HCT116 (cell line): ENCODE measurements around the gene SECISBP2L. TPM values are rescaled to one million over a fixed set of nuclear protein-coding genes. Genes with fewer than 3 reads are reported as not detected.

ENCODE experiments used
- ATAC-seq: fragments of 200-7000 bp; cut with Tn5 transposase; 2 replicates; pipeline ENCODE4 v1.9.1; 2020; ENCODE audit warnings: mild to moderate bottlenecking, moderate library complexity
- BruUV-seq: library from RNA; stranded (reverse); fragments of 400-500 nt; replicated peaks from 2 replicates; lab custom pipeline; 2021; lab: Mats Ljungman, UMichigan
- CTCF ChIA-PET: fragments of 300-600 bp; sonication (Branson Sonifier 250); formaldehyde crosslinking; loops from one replicate; lab custom pipeline; 2021; ENCODE audit warnings: antibody characterized with exemption; lab: Charles Lee
- POLR2A ChIA-PET: fragments of 300-600, 350-600 bp; sonication (Branson Sonifier 250); formaldehyde crosslinking; loops from one replicate; lab custom pipeline; 2021; ENCODE audit warnings: antibody characterized with exemption; lab: Charles Lee
- RAD21 ChIA-PET, 2 experiments: fragments of 300-600 bp; sonication (Branson Sonifier 250); formaldehyde crosslinking; loops; one replicate each; lab custom pipeline; 2023; ENCODE audit warnings: low total read pairs in 2 of 2; ENCODE audit not compliant: uncharacterized antibody in 2 of 2, unreplicated experiment in 2 of 2, low non-redundant PET in 1 of 2; lab: Charles Lee
- DNase-seq: peaks from one replicate; pipeline ENCODE4 v3.0.0-alpha.2; 2010; ENCODE audit warnings: low read depth, low spot score
- H2AFZ ChIP-seq: fragments of 200-600 bp; shearing (Covaris generic), sonication (generic); 2 replicates; pipeline ENCODE4 v1.6.1; 2017; ENCODE audit warnings: low read depth, mixed run types, mixed read lengths, antibody characterized with exemption, low read length; ENCODE audit not compliant: poor library complexity, severe bottlenecking
- H3K27ac ChIP-seq: 2 replicates; pipeline ENCODE4 v1.5.1; 2012; ENCODE audit warnings: low read depth, low read length
- H3K27me3 ChIP-seq: fragments of 200-600 bp; sonication (generic); 2 replicates; pipeline ENCODE4 v1.6.1; 2016; ENCODE audit warnings: mixed run types, low read length, mixed read lengths; ENCODE audit not compliant: insufficient read depth
- H3K36me3 ChIP-seq, 2 experiments: fragments of 200-500 bp in 1 of 2; fragments of 200-600 bp in 1 of 2; sonication (Bioruptor generic) in 1 of 2; sonication (generic) in 1 of 2; 2 replicates each; pipeline versions ENCODE4 v1.5.1 to v1.6.1; 2014 to 2016; ENCODE audit warnings: low read length in 2 of 2, inconsistent platforms in 1 of 2, mixed read lengths in 1 of 2, mixed run types in 1 of 2; ENCODE audit not compliant: insufficient read depth in 2 of 2, control insufficient read depth in 1 of 2
- H3K4me1 ChIP-seq, 2 experiments: fragments of 200-600 bp in 1 of 2; sonication (generic) in 1 of 2; 2 replicates each; pipeline versions ENCODE4 v1.5.1 to v1.6.1; 2012 to 2017; ENCODE audit warnings: low read length in 2 of 2, inconsistent platforms in 1 of 2, mild to moderate bottlenecking in 1 of 2, mixed read lengths in 1 of 2, mixed run types in 1 of 2, moderate library complexity in 1 of 2; ENCODE audit not compliant: insufficient read depth in 2 of 2, control insufficient read depth in 1 of 2
- H3K4me2 ChIP-seq: fragments of 200-600 bp; sonication (generic); 2 replicates; pipeline ENCODE4 v1.6.1; 2017; ENCODE audit warnings: mixed run types, low read length, mixed read lengths
- H3K4me3 ChIP-seq, 2 experiments: fragments of 200-600 bp in 1 of 2; sonication (generic) in 1 of 2; replicated peaks in 1 of 2; 2 replicates each; pipeline ENCODE4 v1.5.1; 2011 to 2016; ENCODE audit warnings: low read length in 2 of 2, control low read depth in 1 of 2, low read depth in 1 of 2, mild to moderate bottlenecking in 1 of 2, mixed read lengths in 1 of 2, mixed run types in 1 of 2
- H3K79me2 ChIP-seq: fragments of 200-600 bp; sonication (generic); 2 replicates; pipeline ENCODE4 v1.6.1; 2017; ENCODE audit warnings: mild to moderate bottlenecking, mixed run types, low read length, moderate library complexity, mixed read lengths; ENCODE audit not compliant: insufficient read depth
- H3K9ac ChIP-seq: fragments of 200-600 bp; sonication (generic); 2 replicates; pipeline ENCODE4 v1.6.1; 2016; ENCODE audit warnings: low read length, mixed read lengths
- H3K9me2 ChIP-seq: fragments of 200-600 bp; sonication (generic), shearing (Covaris generic); 2 replicates; pipeline ENCODE4 v1.6.1; 2017; ENCODE audit warnings: mixed run types, mild to moderate bottlenecking, moderate library complexity; ENCODE audit not compliant: insufficient read depth
- H3K9me3 ChIP-seq, 2 experiments: fragments of 200-500 bp in 1 of 2; fragments of 200-600 bp in 1 of 2; sonication (Bioruptor generic) in 1 of 2; sonication (generic) in 1 of 2; 2 replicates each; pipeline ENCODE4 v1.6.1; 2014 to 2017; ENCODE audit warnings: low read length in 2 of 2, mixed read lengths in 2 of 2, inconsistent platforms in 1 of 2, low read depth in 1 of 2, mild to moderate bottlenecking in 1 of 2, mixed run types in 1 of 2, moderate library complexity in 1 of 2; ENCODE audit not compliant: control insufficient read depth in 1 of 2, insufficient read depth in 1 of 2
- H4K20me1 ChIP-seq: fragments of 200-600 bp; sonication (generic), shearing (Covaris generic); 2 replicates; pipeline ENCODE4 v1.6.1; 2017; ENCODE audit warnings: mixed run types, mild to moderate bottlenecking, moderate library complexity; ENCODE audit not compliant: insufficient read depth
- EGR1 ChIP-seq: IDR thresholded peaks from 2 replicates; pipeline ENCODE4 v1.6.1; 2012; ENCODE audit warnings: low read depth
- ELF1 ChIP-seq: IDR thresholded peaks from 2 replicates; pipeline ENCODE4 v1.6.1; 2012; ENCODE audit warnings: low read depth, borderline replicate concordance
- EZH2phosphoT487 ChIP-seq: fragments of 200-600 bp; IDR thresholded peaks from 2 replicates; pipeline ENCODE4 v1.6.1; 2018; ENCODE audit warnings: antibody characterized with exemption, borderline replicate concordance
- FOSL1 ChIP-seq: IDR thresholded peaks from 2 replicates; pipeline ENCODE4 v1.6.1; 2012; ENCODE audit warnings: low read depth
- SRF ChIP-seq: IDR thresholded peaks from 2 replicates; pipeline ENCODE4 v1.6.1; 2012; ENCODE audit warnings: low read depth
- ZNF274 ChIP-seq: fragments of 200-500 bp; sonication (Bioruptor generic); IDR thresholded peaks from 2 replicates; pipeline ENCODE4 v1.6.1; 2014; ENCODE audit warnings: mild to moderate bottlenecking, low read depth, low read length, inconsistent platforms
- intact Hi-C: fragments of 100-400 bp; cut with micrococcal nuclease; formaldehyde crosslinking; loops from 2 replicates; pipeline ENCODE4 v1.10.0; 2022
- total RNA-seq: library from RNA; stranded (reverse); gene quantifications from one replicate; pipeline ENCODE4 v1.2.1, GENCODE V29; 2021; ENCODE audit not compliant: unreplicated experiment
- TF ChIP-seq, protein P1 (sequence below): IDR thresholded peaks from 2 replicates; pipeline ENCODE4 v1.6.1; 2012
- TF ChIP-seq, protein P2 (sequence below): IDR thresholded peaks from 2 replicates; pipeline ENCODE4 v1.6.1; 2011; ENCODE audit warnings: mild to moderate bottlenecking, low read length, moderate library complexity; ENCODE audit not compliant: insufficient replicate concordance; ENCODE audit errors: extremely low read depth
- TF ChIP-seq, protein P3 (sequence below): IDR thresholded peaks from 2 replicates; pipeline ENCODE4 v1.6.1; 2012

The SECISBP2L gene
- total RNA-seq, 1 experiment from 2014 or later: 22.9 TPM

DNA sequence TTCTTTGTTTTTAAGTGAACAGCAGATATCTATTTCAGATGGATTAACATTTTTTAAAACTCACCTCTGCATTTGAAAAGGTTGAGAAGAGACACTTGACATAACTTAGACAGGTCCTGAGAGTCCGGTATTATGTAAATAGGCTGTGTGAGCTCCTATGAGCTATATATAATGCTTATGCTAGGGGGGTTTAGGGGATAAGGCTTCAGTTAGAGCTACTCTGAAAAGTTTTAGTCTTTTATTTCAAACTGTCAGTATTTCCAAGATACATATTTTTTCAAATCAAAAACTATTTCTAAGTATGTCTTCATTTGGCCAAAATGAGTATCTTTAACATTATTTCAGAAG lies 99.4 kb downstream of the SECISBP2L start:
- Histone ChIP-seq H3K9me3 (no peaks in the 10 kb centered on the region), H3K9ac (no peak overlapping the region), H3K27ac (no peak overlapping the region), H3K79me2 (no peaks in the 10 kb centered on the region), H2AFZ (peak overlapping the region; percentile 20), H3K27me3 (no peaks in the 10 kb centered on the region), H4K20me1 (no peaks in the 10 kb centered on the region), H3K9me2 (peaks cover 5% of the 10 kb centered on the region; the same call in 1 of the 2 replicates), H3K4me1 (peaks cover 0 to 12% of the 10 kb centered on the region in 2 experiments; a peak in 2 of 4 replicates), H3K4me3 (no peak overlapping the region), H3K36me3 (no peaks in the 10 kb centered on the region), H3K4me2 (no peak overlapping the region)
- no peak for ATAC-seq
- intact Hi-C loops: no loop called here
- no peak for DNase-seq
- POLR2A ChIA-PET: no interaction called here
- TF ChIP-seq ZNF274 (no peak), EGR1 (no peak), FOSL1 (no peak), ELF1 (no peak), SRF (no peak), EZH2phosphoT487 (no peak)
- TF ChIP-seq, protein P1, sequence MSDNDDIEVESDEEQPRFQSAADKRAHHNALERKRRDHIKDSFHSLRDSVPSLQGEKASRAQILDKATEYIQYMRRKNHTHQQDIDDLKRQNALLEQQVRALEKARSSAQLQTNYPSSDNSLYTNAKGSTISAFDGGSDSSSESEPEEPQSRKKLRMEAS: no peak
- TF ChIP-seq, protein P2, sequence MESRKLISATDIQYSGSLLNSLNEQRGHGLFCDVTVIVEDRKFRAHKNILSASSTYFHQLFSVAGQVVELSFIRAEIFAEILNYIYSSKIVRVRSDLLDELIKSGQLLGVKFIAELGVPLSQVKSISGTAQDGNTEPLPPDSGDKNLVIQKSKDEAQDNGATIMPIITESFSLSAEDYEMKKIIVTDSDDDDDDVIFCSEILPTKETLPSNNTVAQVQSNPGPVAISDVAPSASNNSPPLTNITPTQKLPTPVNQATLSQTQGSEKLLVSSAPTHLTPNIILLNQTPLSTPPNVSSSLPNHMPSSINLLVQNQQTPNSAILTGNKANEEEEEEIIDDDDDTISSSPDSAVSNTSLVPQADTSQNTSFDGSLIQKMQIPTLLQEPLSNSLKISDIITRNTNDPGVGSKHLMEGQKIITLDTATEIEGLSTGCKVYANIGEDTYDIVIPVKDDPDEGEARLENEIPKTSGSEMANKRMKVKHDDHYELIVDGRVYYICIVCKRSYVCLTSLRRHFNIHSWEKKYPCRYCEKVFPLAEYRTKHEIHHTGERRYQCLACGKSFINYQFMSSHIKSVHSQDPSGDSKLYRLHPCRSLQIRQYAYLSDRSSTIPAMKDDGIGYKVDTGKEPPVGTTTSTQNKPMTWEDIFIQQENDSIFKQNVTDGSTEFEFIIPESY: no peak
- TF ChIP-seq, protein P3, sequence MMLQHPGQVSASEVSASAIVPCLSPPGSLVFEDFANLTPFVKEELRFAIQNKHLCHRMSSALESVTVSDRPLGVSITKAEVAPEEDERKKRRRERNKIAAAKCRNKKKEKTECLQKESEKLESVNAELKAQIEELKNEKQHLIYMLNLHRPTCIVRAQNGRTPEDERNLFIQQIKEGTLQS: no peak
- CTCF ChIA-PET: no interaction called here
- BruUV-seq: no TSS peak
- RAD21 ChIA-PET: no interaction called here
